H1 (cell line): ENCODE results near the gene TRAPPC13. TPM values are rescaled to one million over a fixed set of nuclear protein-coding genes. Genes with fewer than 3 reads are reported as not detected.

ENCODE experiments used
- CTCF ChIA-PET: fragments of 300-600 bp; sonication (Branson Sonifier 250); formaldehyde crosslinking; loops from one replicate; lab custom pipeline; 2021; ENCODE audit not compliant: partially characterized antibody; lab: Charles Lee
- POLR2A ChIA-PET: fragments of 300-600 bp; sonication (Branson Sonifier 250); formaldehyde crosslinking; loops from one replicate; lab custom pipeline; 2021; ENCODE audit warnings: inconsistent platforms; ENCODE audit not compliant: partially characterized antibody; lab: Charles Lee
- DNase-seq, 2 experiments: peaks; one replicate each; pipeline versions ENCODE4 v3.0.0 to v3.0.0-alpha.2; 2010 to 2022; ENCODE audit warnings: low spot score in 2 of 2, low read depth in 1 of 2, mixed read lengths in 1 of 2
- FAIRE-seq: peaks from 2 replicates; lab custom pipeline; 2011; peaks lifted over from hg19 to GRCh38; lab: Jason Lieb, UNC
- H2AFZ ChIP-seq: 2 replicates; pipeline ENCODE4 v1.8.1; 2012; ENCODE audit warnings: low read length, inconsistent platforms
- H2AK5ac ChIP-seq: 2 replicates; pipeline ENCODE4 v1.6.1; 2013; ENCODE audit warnings: low read depth, low read length
- H2BK120ac ChIP-seq: replicated peaks from 2 replicates; pipeline ENCODE3; 2013; ENCODE audit warnings: low read depth, low read length, inconsistent platforms
- H2BK12ac ChIP-seq: 2 replicates; pipeline ENCODE4 v1.6.1; 2013; ENCODE audit warnings: low read depth, low read length
- H2BK15ac ChIP-seq: 2 replicates; pipeline ENCODE4 v1.6.1; 2013; ENCODE audit warnings: low read length
- H2BK20ac ChIP-seq: 2 replicates; pipeline ENCODE4 v1.6.1; 2013; ENCODE audit warnings: low read length
- H2BK5ac ChIP-seq: 2 replicates; pipeline ENCODE4 v1.6.1; 2013; ENCODE audit warnings: low read depth, low read length
- H3K14ac ChIP-seq: 2 replicates; pipeline ENCODE4 v1.6.1; 2013; ENCODE audit warnings: inconsistent platforms; ENCODE audit not compliant: insufficient read length
- H3K18ac ChIP-seq: 2 replicates; pipeline ENCODE4 v1.6.1; 2013; ENCODE audit warnings: low read length; ENCODE audit errors: extremely low read depth
- H3K23ac ChIP-seq: 2 replicates; pipeline ENCODE4 v1.6.1; 2013; ENCODE audit warnings: inconsistent platforms; ENCODE audit not compliant: insufficient read length
- H3K23me2 ChIP-seq: 2 replicates; pipeline ENCODE4 v1.6.1; 2013; ENCODE audit warnings: low read depth, low read length
- H3K27ac ChIP-seq: 2 replicates; pipeline ENCODE4 v1.6.1; 2011; ENCODE audit warnings: low read depth, low read length, inconsistent platforms
- H3K27me3 ChIP-seq, 4 experiments: replicated peaks in 1 of 4; 1 replicate in 1 of 4; 2 replicates in 3 of 4; pipeline versions ENCODE4 v1.6.1 to v1.8.1; 2011 to 2013; ENCODE audit warnings: low read length in 3 of 4, mild to moderate bottlenecking in 3 of 4, inconsistent platforms in 2 of 4, mixed read lengths in 2 of 4, moderate library complexity in 1 of 4; ENCODE audit not compliant: control insufficient read depth in 3 of 4, insufficient read depth in 3 of 4; ENCODE audit errors: extremely low read depth in 1 of 4
- H3K36me3 ChIP-seq, 4 experiments: 2 replicates each; pipeline versions ENCODE4 v1.6.1 to v1.8.1; 2011 to 2013; ENCODE audit warnings: mild to moderate bottlenecking in 4 of 4, low read length in 3 of 4, moderate library complexity in 2 of 4, control low read depth in 1 of 4, inconsistent platforms in 1 of 4; ENCODE audit not compliant: insufficient read depth in 4 of 4, control insufficient read depth in 2 of 4
- H3K4ac ChIP-seq: replicated peaks from 2 replicates; pipeline ENCODE3; 2013; ENCODE audit warnings: low read length, low read depth, mixed read lengths, inconsistent platforms; ENCODE audit not compliant: insufficient read length
- H3K4me1 ChIP-seq, 4 experiments: replicated peaks in 1 of 4; 1 replicate in 1 of 4; 2 replicates in 3 of 4; pipeline versions ENCODE4 v1.6.1 to v1.8.1; 2011 to 2013; ENCODE audit warnings: low read length in 3 of 4, inconsistent platforms in 2 of 4, mixed read lengths in 1 of 4; ENCODE audit not compliant: insufficient read depth in 4 of 4, control insufficient read depth in 3 of 4
- H3K4me2 ChIP-seq, 2 experiments: 2 replicates each; pipeline versions ENCODE4 v1.6.1 to v1.8.1; 2011 to 2013; ENCODE audit warnings: low read depth in 2 of 2, low read length in 2 of 2, control low read depth in 1 of 2, inconsistent platforms in 1 of 2, mild to moderate bottlenecking in 1 of 2; ENCODE audit not compliant: insufficient read depth in 1 of 2
- H3K4me3 ChIP-seq, 4 experiments: fragments of 200-600, 300-600 bp in 1 of 4; sonication (generic), shearing (Covaris generic), sonication (Bioruptor Twin) in 1 of 4; 2 replicates each; pipeline versions ENCODE4 v1.5.1 to v1.8.1; 2011 to 2016; ENCODE audit warnings: low read length in 4 of 4, low read depth in 3 of 4, control low read depth in 2 of 4, inconsistent platforms in 2 of 4, mild to moderate bottlenecking in 2 of 4, mixed read lengths in 1 of 4, moderate library complexity in 1 of 4; ENCODE audit not compliant: insufficient read depth in 2 of 4; ENCODE audit errors: extremely low read depth in 1 of 4
- H3K56ac ChIP-seq: replicated peaks from 2 replicates; pipeline ENCODE3; 2013; ENCODE audit warnings: low read depth, mild to moderate bottlenecking, mixed read lengths, low read length, inconsistent platforms; ENCODE audit not compliant: insufficient read length
- H3K79me1 ChIP-seq: 2 replicates; pipeline ENCODE4 v1.6.1; 2013; ENCODE audit warnings: low read depth, low read length, control low read depth
- H3K79me2 ChIP-seq, 2 experiments: 2 replicates each; pipeline versions ENCODE4 v1.6.1 to v1.8.1; 2012 to 2013; ENCODE audit warnings: low read length in 2 of 2, mild to moderate bottlenecking in 2 of 2, inconsistent platforms in 1 of 2; ENCODE audit not compliant: insufficient read depth in 2 of 2, control insufficient read depth in 1 of 2
- H3K9ac ChIP-seq, 4 experiments: replicated peaks in 1 of 4; 1 replicate in 1 of 4; 2 replicates in 3 of 4; pipeline versions ENCODE4 v1.6.1 to v1.8.1; 2011 to 2013; ENCODE audit warnings: low read depth in 3 of 4, low read length in 3 of 4, control low read depth in 2 of 4, mild to moderate bottlenecking in 2 of 4, moderate library complexity in 2 of 4, inconsistent platforms in 1 of 4; ENCODE audit errors: extremely low read depth in 1 of 4
- H3K9me3 ChIP-seq, 2 experiments: 2 replicates each; pipeline versions ENCODE4 v1.6.1 to v1.8.1; 2012 to 2013; ENCODE audit warnings: mild to moderate bottlenecking in 2 of 2, moderate library complexity in 2 of 2, control low read depth in 1 of 2, inconsistent platforms in 1 of 2, low read depth in 1 of 2, low read length in 1 of 2, mixed read lengths in 1 of 2; ENCODE audit not compliant: insufficient read depth in 2 of 2
- H4K20me1 ChIP-seq, 2 experiments: replicated peaks in 1 of 2; 2 replicates each; pipeline versions ENCODE3 to v1.8.1; 2011 to 2013; ENCODE audit warnings: inconsistent platforms in 2 of 2, low read length in 2 of 2, mild to moderate bottlenecking in 1 of 2; ENCODE audit not compliant: insufficient read depth in 2 of 2, control insufficient read depth in 1 of 2
- H4K5ac ChIP-seq: 2 replicates; pipeline ENCODE4 v1.6.1; 2013; ENCODE audit warnings: low read length, low read depth, mixed read lengths, inconsistent platforms; ENCODE audit not compliant: insufficient read length
- H4K8ac ChIP-seq: 2 replicates; pipeline ENCODE4 v1.8.0; 2013; ENCODE audit warnings: mild to moderate bottlenecking, moderate library complexity, low read length, inconsistent platforms; ENCODE audit not compliant: insufficient read depth; ENCODE audit errors: extremely low read depth
- H4K91ac ChIP-seq: replicated peaks from 2 replicates; pipeline ENCODE3; 2013; ENCODE audit warnings: low read length, mixed read lengths, inconsistent platforms; ENCODE audit not compliant: insufficient read length
- BCL11A ChIP-seq, 2 experiments: IDR thresholded peaks; one replicate each; pipeline ENCODE4 v1.6.1; 2011; ENCODE audit warnings: low read depth in 2 of 2, low read length in 2 of 2, mild to moderate bottlenecking in 2 of 2
- CHD2 ChIP-seq: IDR thresholded peaks from 2 replicates; pipeline ENCODE4 v1.6.1; 2012; ENCODE audit warnings: low read length, improper control_type of control experiment
- KDM4A ChIP-seq: IDR thresholded peaks from one replicate; pipeline ENCODE4 v1.7.1; 2012; ENCODE audit warnings: low read depth, mild to moderate bottlenecking, moderate library complexity, low read length, inconsistent platforms; ENCODE audit not compliant: severe bottlenecking
- MAFK ChIP-seq: IDR thresholded peaks from 2 replicates; pipeline ENCODE4 v1.6.1; 2012; ENCODE audit warnings: low read depth, mild to moderate bottlenecking, improper control_type of control experiment, low read length
- POLR2AphosphoS5 ChIP-seq: IDR thresholded peaks from 2 replicates; pipeline ENCODE4 v1.6.1; 2011; ENCODE audit warnings: low read depth, low read length
- POU5F1 ChIP-seq: IDR thresholded peaks from 2 replicates; pipeline ENCODE4 v1.6.1; 2011; ENCODE audit warnings: low read depth, mild to moderate bottlenecking, low read length, moderate library complexity
- SRF ChIP-seq: IDR thresholded peaks from 2 replicates; pipeline ENCODE4 v1.6.1; 2011; ENCODE audit warnings: mild to moderate bottlenecking, low read depth, low read length, moderate library complexity
- WGBS, 2 experiments: shearing (Covaris generic) in 1 of 2; methylation state at CpG; one replicate each; pipeline versions ENCODE4 v1.1.6 to v1.1.7; 2013 to 2015; ENCODE audit warnings: low lambda C conversion rate in 2 of 2, mixed read lengths in 2 of 2, inconsistent platforms in 1 of 2, low coverage in 1 of 2, missing lambda C conversion rate in 1 of 2; ENCODE audit not compliant: insufficient replicate concordance in 2 of 2, insufficient coverage in 1 of 2, insufficient read length in 1 of 2; ENCODE audit errors: extremely low coverage in 1 of 2, missing lambda C conversion rate in 1 of 2; 5-methylcytosine and 5-hydroxymethylcytosine counted together
- polyA plus RNA-seq, 7 experiments: library from polyadenylated mRNA; depleted of rRNA in 3 of 7; stranded (reverse) in 5 of 7; unstranded in 2 of 7; fragments of >200 nt in 5 of 7; fragments of 200-250 nt in 2 of 7; gene quantifications; 1 replicate in 5 of 7; 2 replicates in 1 of 7; 4 replicates in 1 of 7; pipeline versions ENCODE4 v1.2.1 to v1.2.3, GENCODE V29; 2011 to 2013; ENCODE audit warnings: missing spikeins in 2 of 7, mixed read lengths in 2 of 7
- total RNA-seq: library from RNA; stranded (reverse); fragmentation: NEBNext Ultra II Directional; extraction: Animal tissue kit (Norgen Biotek cat#: 25700); gene quantifications from 2 replicates; pipeline ENCODE4 v1.2.1, GENCODE V29; 2021
- TF ChIP-seq, protein P1 (sequence below): IDR thresholded peaks from 2 replicates; pipeline ENCODE4 v1.6.1; 2012; ENCODE audit warnings: low read length, inconsistent platforms
- TF ChIP-seq, protein P2 (sequence below): IDR thresholded peaks from 2 replicates; pipeline ENCODE4 v1.6.1; 2011; ENCODE audit warnings: low read length, improper control_type of control experiment
- TF ChIP-seq, protein P3 (sequence below): IDR thresholded peaks from 2 replicates; pipeline ENCODE4 v1.6.1; 2012; ENCODE audit warnings: inconsistent platforms

TRAPPC13 gene
- total and polyA plus RNA-seq, 2 of the 8 experiments (the other 6 are each of a cell fraction or from before 2014, with no cell fraction given): 6.3 to 16.8 TPM

DNA sequence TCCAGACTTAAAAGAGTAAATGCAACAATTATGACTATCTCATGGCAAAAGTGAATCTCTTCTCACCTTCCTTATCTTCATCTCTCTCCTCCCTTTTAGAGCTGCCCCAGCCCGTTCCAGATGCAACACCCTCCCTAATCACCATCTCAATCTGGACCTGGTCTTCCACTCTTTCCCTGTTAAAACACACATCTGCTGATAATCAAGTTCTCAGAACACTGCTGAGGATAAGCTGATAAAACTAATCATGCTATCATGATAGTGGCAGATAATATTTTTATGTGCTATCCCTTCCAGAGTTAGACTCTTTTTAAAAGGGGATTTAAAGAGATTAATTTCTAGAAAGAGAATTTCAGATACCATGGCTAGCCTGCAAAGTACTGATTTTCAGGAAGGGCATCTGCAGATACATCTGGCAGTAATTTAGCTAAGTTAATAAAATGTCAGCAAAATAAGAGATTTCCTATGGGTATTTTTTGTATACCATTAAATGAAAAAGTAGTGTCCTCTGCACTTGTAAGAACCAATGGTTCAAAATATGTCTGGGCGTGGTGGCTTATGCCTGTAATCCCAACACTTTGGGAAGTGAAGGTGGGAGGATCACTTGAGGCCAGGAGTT, 79.9 kb downstream of the TRAPPC13 start:
- Histone ChIP-seq H3K18ac (no peak overlapping the region), H3K79me1 (no peaks in the 10 kb centered on the region), H2BK12ac (no peak overlapping the region), H3K56ac (no peak overlapping the region), H2BK20ac (no peak overlapping the region), H3K4ac (no peak overlapping the region), H3K79me2 (no peaks in the 10 kb centered on the region), H3K9ac (no peak overlapping the region), H2BK5ac (no peak overlapping the region), H3K14ac (no peak overlapping the region), H3K4me3 (no peak overlapping the region), H2AFZ (no peak overlapping the region), H3K27ac (no peak overlapping the region), H4K91ac (no peak overlapping the region), H3K23me2 (no peaks in the 10 kb centered on the region), H3K4me2 (no peak overlapping the region), H2AK5ac (no peak overlapping the region), H3K9me3 (no peaks in the 10 kb centered on the region), H3K27me3 (no peaks in the 10 kb centered on the region), H3K4me1 (no peaks in the 10 kb centered on the region), H4K5ac (no peak overlapping the region), H3K23ac (no peak overlapping the region), H4K8ac (no peak overlapping the region), H2BK15ac (no peak overlapping the region), H2BK120ac (no peak overlapping the region), H4K20me1 (no peaks in the 10 kb centered on the region), H3K36me3 (peaks cover 0 to 15% (median 2%) of the 10 kb centered on the region in 4 experiments; a peak in 2 of 8 replicates)
- ChIA-PET CTCF (interaction anchor here (1.2 kb wide), 1 partner anchor 9 kb away, joined by 4 read pairs; no protein-coding TSS in a partner anchor), POLR2A (interaction anchor here (1.2 kb wide), 1 partner anchor 9 kb away, joined by 4 read pairs; no protein-coding TSS in a partner anchor)
- WGBS, 2 experiments: 83% methylated on average over 2 of the region's 2 CpGs; no CpG with 5 or more reads in 1 of the 2 experiments
- FAIRE-seq (no peak), DNase-seq (no peak)
- no peak for TF ChIP-seq POU5F1
- TF ChIP-seq CHD2: no peak
- no peak for TF ChIP-seq BCL11A (IDR thresholded peaks at IDR 0.05; ENCODE audit: low read depth in 2 of 2, low read length in 2 of 2)
- TF ChIP-seq, protein P1, sequence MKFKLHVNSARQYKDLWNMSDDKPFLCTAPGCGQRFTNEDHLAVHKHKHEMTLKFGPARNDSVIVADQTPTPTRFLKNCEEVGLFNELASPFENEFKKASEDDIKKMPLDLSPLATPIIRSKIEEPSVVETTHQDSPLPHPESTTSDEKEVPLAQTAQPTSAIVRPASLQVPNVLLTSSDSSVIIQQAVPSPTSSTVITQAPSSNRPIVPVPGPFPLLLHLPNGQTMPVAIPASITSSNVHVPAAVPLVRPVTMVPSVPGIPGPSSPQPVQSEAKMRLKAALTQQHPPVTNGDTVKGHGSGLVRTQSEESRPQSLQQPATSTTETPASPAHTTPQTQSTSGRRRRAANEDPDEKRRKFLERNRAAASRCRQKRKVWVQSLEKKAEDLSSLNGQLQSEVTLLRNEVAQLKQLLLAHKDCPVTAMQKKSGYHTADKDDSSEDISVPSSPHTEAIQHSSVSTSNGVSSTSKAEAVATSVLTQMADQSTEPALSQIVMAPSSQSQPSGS: no peak
- no peak for TF ChIP-seq KDM4A
- TF ChIP-seq, protein P2, sequence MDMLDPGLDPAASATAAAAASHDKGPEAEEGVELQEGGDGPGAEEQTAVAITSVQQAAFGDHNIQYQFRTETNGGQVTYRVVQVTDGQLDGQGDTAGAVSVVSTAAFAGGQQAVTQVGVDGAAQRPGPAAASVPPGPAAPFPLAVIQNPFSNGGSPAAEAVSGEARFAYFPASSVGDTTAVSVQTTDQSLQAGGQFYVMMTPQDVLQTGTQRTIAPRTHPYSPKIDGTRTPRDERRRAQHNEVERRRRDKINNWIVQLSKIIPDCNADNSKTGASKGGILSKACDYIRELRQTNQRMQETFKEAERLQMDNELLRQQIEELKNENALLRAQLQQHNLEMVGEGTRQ: no peak
- TF ChIP-seq, protein P3, sequence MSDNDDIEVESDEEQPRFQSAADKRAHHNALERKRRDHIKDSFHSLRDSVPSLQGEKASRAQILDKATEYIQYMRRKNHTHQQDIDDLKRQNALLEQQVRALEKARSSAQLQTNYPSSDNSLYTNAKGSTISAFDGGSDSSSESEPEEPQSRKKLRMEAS: no peak
- TF ChIP-seq SRF: no peak
- no peak for TF ChIP-seq POLR2AphosphoS5
- TF ChIP-seq MAFK: no peak
